Mucosa of descending colon (tissue), 3 donors: ENCODE data around the gene RAC2. TPM values are rescaled to one million over a fixed set of nuclear protein-coding genes. Genes with fewer than 3 reads are reported as not detected.

Source experiments
- ATAC-seq: fragments of 200-7000 bp; cut with Tn5 transposase; one replicate; pipeline ENCODE4 v1.9.1; 2020; ENCODE audit warnings: mild to moderate bottlenecking, moderate library complexity
- DNase-seq, 3 donors: peaks; one replicate each; pipeline ENCODE4 v3.0.0-alpha.2; 2020
- H3K36me3 ChIP-seq: fragments of 200-600 bp; one replicate; pipeline ENCODE4 v1.8.0; 2021; ENCODE audit warnings: low read depth, mild to moderate bottlenecking
- H3K4me1 ChIP-seq: fragments of 200-600 bp; one replicate; pipeline ENCODE4 v1.8.0; 2021; ENCODE audit warnings: low read depth, mild to moderate bottlenecking
- H3K4me3 ChIP-seq: fragments of 200-600 bp; one replicate; pipeline ENCODE4 v1.8.0; 2021; ENCODE audit warnings: mild to moderate bottlenecking
- H3K9me3 ChIP-seq: fragments of 200-600 bp; one replicate; pipeline ENCODE4 v1.8.0; 2021; ENCODE audit warnings: mild to moderate bottlenecking
- intact Hi-C, 2 donors: fragments of 100-400 bp; cut with DNase I in 1 of 2; cut with micrococcal nuclease in 1 of 2; formaldehyde crosslinking; loops; one replicate each; pipeline versions ENCODE4 v1.11.0 to v1.11.1; 2022; cut with DNase I, micrococcal nuclease
- total RNA-seq, 3 donors: library from RNA; stranded (reverse); fragmentation: NEBNext Ultra II Directional in 2 of 3; extraction: Animal tissue kit (Norgen Biotek cat#: 25700) in 2 of 3; gene quantifications; one replicate each; pipeline versions ENCODE4 v1.2.1 to v1.2.4, GENCODE V29; 2021 to 2023
- TF ChIP-seq, protein P1 (sequence below): fragments of 200-600 bp; IDR thresholded peaks from one replicate; pipeline ENCODE4 v1.8.0; 2022; ENCODE audit warnings: antibody characterized with exemption, mild to moderate bottlenecking
- donor health status: DM: no; HTN: no; CAD: no; lungs with moderate emphysema.
- donor health status: DM: no; HTN: no; CAD: no.
- donor health status: DM: no; HTN: yes; CAD: no.

The RAC2 gene
- total RNA-seq, 3 donors from 2014 or later, result 15.3 to 26.8 (median 16.4) TPM

DNA sequence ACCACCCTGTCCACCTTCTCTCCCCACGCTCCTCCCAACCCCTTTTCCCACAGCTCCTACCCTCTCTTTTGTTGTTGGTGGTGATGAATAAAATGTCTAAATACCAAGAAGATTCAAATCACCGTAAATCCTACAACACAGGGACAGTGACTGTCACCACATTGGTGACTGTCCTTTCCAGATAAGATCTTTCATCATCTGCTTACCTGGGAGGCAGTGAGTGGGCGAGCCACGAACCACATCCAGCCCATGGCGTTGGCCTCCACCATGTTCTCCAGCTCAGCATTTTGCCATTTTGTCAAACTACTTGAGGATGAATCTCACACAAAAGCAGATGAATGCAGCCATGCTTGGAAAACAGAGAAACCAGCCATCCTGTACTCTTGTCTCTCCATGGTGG is 31.6 kb upstream of the RAC2 start:
- TF ChIP-seq, protein P1, sequence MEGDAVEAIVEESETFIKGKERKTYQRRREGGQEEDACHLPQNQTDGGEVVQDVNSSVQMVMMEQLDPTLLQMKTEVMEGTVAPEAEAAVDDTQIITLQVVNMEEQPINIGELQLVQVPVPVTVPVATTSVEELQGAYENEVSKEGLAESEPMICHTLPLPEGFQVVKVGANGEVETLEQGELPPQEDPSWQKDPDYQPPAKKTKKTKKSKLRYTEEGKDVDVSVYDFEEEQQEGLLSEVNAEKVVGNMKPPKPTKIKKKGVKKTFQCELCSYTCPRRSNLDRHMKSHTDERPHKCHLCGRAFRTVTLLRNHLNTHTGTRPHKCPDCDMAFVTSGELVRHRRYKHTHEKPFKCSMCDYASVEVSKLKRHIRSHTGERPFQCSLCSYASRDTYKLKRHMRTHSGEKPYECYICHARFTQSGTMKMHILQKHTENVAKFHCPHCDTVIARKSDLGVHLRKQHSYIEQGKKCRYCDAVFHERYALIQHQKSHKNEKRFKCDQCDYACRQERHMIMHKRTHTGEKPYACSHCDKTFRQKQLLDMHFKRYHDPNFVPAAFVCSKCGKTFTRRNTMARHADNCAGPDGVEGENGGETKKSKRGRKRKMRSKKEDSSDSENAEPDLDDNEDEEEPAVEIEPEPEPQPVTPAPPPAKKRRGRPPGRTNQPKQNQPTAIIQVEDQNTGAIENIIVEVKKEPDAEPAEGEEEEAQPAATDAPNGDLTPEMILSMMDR, result no peak
- ATAC-seq, result no peak
- DNase-seq, result no peak
- Histone ChIP-seq H3K4me3 (no peak overlapping the region), H3K9me3 (no peaks in the 10 kb centered on the region), H3K4me1 (no peaks in the 10 kb centered on the region), H3K36me3 (no peaks in the 10 kb centered on the region)
- intact Hi-C loops, result no loop called here

DNA sequence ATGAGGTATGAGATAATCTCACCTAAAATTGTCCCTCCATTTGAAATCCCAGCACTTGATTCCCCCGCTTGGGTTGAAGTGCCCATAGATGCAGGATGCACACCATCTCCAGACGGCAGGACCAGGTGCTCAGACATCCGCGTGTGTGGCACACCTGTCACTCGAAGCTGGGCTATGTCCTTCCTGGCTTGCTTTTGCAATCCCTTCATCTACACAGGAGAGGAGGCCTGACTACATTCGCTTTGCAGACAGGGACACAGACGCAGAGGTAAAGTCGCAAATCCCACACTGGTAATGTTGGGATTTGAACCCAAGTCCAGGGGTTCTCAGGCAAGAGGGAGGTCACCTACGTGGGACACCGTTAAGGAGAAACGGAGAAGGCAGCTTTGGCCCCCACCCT is 31.1 kb upstream of the RAC2 start:
- Histone ChIP-seq H3K4me3 (no peak overlapping the region), H3K9me3 (no peaks in the 10 kb centered on the region), H3K36me3 (no peaks in the 10 kb centered on the region), H3K4me1 (no peaks in the 10 kb centered on the region)
- no peak for ATAC-seq
- DNase-seq, result no peak
- TF ChIP-seq, protein P1, result no peak
- intact Hi-C loops, result no loop called here

DNA sequence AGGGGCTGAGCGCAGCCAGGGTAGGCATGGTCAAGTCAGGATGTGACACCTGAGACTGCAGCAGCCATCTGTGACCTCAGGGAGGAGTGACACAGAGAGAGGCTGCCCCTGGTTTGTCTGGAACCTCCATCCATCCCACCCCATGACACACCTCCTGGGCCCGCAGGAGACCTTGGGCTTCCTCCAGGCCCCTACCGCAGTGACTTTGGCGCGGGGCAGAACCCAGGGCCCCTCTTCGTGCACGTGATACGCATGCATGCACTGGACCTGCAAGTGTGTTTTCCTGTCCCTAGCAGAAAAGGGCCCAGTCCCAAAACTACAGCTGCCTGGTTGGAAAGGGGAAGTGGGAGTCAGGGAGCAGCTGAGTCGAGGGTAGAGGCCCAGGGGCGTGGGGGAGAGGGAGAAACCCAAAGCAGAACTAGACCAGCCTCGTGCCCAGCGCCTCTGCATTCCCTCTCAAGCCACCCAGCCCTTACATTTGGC is 30.4 kb upstream of the RAC2 start:
- TF ChIP-seq, protein P1, result no peak
- ATAC-seq, result peak; percentile 62
- intact Hi-C loops, result no loop called here

DNA sequence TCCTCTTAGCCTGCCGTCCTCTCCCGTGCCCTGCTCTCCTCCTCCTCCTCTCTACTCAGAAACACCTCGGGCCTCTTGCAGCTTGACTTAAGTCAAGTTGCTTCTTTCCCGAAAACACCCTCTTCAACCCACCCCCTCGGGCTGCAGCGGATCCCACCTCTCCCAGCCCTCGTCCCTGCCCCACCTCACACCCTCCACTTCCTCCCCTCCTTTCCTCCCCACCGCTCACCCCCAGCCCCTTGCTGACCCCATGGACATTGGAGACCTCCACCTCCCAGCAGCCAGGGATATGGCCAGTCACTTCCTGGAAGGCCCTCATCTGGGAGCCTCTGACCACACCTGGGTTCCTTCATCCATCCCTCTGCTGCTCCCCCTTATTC is 29.8 kb upstream of the RAC2 start:
- TF ChIP-seq, protein P1, result no peak
- Histone ChIP-seq H3K9me3 (no peaks in the 10 kb centered on the region), H3K36me3 (no peaks in the 10 kb centered on the region), H3K4me3 (no peak overlapping the region), H3K4me1 (no peaks in the 10 kb centered on the region)
- intact Hi-C loops, result no loop called here
- ATAC-seq (no peak), DNase-seq (no peak)

More for the DNA sequence above, 30.4 kb upstream of the RAC2 start:
- Histone ChIP-seq H3K4me3 (no peak overlapping the region), H3K4me1 (no peaks in the 10 kb centered on the region), H3K9me3 (no peaks in the 10 kb centered on the region), H3K36me3 (no peaks in the 10 kb centered on the region)
- DNase-seq, result peak in 2 of 3 donors; percentile 44

DNA sequence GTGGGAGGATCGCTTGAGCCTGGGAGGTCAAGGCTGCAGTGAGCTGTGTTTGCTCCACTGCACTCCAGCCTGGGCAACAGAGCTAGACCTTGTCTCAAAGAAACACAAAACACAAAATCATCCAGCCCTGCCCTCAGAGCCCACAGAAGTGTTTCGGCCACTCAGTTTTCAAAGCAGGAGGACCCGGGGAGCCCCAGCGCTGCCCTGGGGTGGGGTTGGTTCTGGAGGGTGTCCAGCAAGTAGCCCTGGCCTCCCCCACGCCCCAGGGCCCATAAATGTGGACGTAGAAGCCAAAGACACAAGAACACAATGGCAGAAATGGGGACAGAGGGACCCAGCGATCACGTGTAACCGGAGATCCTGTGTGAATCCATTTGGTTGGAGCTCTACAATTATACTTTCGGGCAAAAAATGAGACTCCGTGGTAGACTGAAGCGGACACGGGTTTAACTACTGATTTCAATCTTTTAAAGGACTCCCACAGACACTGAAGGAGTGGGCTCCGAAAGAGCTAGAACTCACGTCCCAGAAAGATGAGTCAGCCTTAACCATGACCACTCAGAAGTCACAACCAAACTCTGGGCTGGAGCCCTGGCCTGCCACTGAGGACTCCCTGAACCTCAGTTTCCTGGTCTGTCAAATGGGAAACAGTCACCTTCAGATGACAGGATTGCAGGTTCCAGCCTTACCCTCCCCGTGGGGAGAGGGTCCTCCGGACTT is 29.2 kb upstream of the RAC2 start:
- TF ChIP-seq, protein P1, result no peak
- Histone ChIP-seq H3K4me3 (no peak overlapping the region), H3K36me3 (no peaks in the 10 kb centered on the region), H3K9me3 (no peaks in the 10 kb centered on the region), H3K4me1 (no peaks in the 10 kb centered on the region)
- intact Hi-C loops, result no loop called here
- DNase-seq (no peak), ATAC-seq (peak; percentile 27)
